ENCODE data around the gene CLCN7.
"Not testable (repeated sequence)": the region's sequence is repeated elsewhere in the genome, so short reads cannot be mapped to it uniquely, and the experiment has no call there.

CLCN7 gene

DNA sequence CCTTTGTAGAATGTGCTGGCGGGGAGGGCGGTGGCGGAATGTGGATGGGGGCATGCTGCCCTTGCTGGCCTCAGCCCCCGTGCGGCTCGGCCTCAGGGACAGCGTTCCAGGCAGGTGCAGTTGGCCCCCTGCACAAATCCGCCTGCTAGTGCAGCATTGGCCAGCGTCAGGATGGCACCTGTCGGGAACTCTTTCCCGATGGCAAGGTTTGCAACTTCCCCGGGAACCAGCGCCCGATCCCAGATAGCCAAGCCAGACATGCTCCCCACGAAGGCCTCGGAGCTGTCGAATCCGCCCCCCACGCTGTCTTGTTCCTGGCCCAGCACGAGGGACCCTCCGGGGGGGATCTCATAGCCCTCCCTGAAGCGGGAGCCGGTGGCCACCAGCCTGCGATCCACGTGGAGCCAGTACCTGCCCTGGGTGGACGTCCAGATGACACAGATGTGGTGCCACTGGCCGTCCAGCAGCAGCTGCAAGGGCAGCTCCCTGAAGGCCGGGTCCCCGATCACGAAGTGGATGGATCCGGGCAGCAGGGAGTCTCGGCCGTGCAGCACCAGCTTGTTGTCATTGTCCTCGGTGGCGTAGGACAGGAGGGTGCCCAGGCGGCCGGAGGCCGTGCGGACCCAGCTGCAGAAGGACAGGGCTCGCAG lies 11.1 kb upstream of the CLCN7 start:
- DNase-seq: no peak

DNA sequence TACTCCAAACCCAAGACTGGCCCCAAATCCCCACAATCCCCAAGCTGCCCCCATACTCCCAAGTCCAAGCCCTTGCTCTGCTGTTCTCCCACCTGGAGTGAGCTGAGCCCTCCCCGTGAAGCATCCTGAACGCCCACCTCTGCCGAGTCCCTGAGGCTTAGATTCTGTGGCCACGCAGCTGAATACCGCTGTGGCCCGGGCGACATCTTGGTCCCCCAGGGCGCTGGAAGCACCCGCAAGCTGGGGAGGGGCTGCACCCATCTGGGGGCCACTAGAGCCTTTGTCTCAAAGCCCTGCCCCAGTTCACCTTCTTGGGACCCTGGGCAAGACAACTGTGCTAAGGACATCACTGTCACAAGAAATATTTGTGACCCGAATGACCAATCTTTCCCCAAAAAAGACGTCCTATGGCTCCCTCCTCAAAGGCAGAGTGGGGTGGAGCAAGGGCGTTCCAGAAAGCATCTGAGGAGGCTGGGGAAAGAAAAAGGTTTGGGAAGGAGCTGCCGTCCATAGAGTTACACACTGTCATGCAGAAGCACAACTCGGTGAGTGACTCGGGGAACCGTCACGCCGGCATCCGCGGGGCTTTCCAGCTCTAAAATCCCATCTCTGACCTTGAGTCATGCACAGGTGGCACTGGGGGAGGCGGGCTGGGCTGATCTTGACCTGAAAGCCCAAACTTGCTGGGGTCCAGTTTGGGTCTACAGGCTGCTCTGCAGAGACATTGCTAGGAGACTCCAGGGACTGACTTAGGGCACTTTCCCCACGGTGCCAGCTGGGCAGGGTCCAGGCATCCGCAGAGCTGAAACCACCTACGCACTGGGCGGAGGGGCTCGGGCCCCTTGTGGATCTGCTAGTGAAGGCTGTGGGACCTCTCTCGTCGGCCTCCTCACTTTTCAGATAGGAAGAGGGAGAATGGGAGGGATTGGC lies 7.3 kb upstream of the CLCN7 start:
- no peak for DNase-seq

DNA sequence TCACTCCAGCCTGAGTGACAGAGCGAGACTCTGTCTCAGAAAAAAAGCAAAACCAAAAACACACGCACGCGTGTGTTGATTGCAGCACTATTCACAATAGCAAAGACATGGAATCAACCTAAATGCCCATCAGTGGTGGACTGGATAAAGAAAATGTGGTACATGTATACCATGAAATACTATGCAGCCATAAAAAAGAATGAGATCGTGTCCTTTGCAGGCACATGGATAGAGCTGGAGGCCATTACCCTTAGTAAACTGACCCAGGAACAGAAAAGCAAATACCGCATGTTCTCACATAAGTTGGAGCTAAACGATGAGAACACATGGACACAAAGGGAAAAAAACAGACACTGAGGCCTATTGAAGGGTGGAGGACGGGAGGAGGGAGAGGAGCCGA lies 4.1 kb upstream of the CLCN7 start:
- DNase-seq: not testable (repeated sequence)

DNA sequence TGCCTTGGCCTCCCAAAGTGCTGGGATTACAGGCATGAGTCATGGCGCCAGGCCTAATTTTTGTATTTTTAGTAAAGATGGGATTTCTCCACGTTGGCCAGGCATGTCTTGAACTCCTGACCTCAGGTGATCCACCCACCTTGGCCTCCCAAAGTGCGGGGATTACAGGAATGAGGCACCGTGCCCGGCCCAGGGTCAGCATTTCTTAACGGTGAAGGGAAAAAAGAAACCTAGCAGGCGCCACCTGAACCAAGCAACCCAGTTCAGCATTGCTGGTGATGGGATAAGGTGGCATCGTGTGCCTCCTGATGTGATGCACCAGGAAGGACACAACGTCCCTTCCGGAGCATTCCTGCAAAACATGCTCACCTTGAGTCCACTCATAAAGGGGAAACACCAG lies 2.2 kb upstream of the CLCN7 start:
- no peak for DNase-seq

DNA sequence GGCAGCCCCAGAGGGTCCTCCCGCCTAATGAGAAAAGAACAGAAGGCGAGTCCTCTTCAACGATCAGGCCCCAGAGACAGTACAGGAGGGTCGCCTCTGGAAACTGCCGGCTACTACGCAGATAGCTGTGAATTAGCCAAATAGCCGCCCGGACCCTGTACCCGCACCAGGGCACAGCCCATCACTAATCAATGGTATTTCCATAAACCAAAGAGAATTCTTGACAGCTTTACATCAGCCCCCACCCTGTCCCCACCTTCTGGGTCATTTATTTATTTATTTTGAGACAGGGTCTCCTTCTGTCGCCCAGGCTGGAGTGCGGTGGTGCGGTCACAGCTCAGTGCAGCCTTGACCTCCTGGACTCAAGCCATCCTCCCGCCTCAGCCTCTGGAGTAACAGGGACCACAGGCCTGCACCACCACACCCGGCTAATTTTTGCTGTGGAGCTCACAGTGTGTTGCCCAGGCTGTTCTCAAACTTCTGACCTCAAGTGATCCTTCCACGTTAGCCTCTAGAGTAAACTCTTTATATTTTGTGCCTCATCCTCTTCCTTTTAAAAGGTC lies 805 bp upstream of the CLCN7 start:
- DNase-seq: no peak

DNA sequence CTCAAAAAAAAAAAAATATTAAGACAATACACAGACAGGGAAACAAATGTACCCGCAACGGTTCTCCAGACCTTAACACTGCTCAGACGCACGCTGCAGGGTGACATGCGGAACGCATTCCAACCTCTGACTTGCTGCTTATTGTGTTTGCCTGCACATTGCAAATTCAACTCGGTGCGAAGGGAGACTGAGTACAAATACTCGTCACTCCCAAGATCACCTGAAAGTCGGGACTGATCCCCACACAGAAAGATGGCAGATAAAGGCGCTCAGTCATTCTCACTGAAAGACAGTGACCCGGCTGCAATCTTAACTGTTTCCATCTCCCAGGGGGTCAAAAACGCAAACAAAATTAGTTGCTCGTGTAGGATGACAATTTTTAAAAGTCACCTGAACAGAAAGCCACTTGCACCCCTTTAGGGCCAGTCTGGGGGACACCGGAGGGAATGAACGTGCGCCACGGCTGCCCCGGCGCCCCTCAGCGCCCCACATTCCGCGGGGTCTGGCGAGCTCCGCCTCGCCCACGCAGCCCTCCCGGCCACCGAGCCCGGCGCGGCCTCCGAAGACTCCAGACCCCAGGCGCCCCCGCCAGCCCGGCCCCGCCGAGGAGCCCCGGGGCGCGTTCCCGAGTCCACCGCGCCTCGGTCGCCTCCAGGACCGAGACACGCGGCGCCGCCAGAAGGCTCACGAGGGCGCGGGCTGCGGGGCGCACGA lies 589 bp downstream of the CLCN7 start:
- no peak for DNase-seq

DNA sequence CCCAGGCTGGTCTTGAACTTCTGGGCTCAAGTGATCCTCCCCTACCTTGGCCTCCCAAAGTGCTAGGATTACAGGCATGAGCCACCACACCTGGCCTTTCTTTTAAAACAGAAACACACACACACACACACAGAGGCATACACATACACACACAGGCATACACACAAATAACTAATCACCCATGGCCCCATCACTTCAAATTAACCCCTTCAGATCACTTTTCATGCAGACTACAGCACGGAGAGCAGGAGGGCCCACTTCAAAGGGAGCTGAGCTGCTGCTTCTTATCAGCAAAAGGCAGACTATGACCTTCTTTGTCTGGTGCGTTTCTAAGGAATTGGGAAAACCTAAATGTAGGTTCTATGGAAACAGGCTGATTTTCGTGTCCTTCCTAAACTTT lies 1.9 kb downstream of the CLCN7 start:
- no peak for DNase-seq

DNA sequence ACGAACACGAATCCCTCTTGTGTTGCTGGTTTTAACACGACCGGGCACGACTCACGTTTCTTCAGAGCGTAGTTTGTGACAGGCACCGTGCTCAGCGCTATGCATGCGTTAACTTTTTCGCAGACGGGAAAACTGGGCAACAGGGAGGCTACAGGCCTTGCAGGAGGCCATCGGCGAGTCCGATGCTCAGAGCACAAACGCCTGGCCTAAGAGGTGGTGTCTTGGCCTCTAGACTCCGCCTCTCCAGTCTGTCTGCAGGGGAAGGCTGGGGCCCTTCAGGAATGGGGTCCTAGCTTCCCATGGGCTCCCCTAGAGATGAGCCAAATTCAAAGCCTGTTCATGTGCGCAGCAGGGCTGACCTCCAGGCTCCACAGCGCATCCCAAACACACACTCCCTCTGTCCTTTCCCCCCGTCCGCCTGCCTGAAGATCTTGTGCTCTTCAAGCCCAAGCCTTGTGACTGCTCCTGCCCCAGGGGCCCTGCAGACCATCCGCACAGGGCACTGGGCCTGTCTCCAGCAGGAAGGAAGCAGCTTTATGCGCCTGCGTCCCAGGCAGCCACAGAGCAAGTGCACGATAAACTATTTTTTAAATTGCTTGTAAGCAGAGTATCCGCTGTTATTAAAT lies 3.1 kb downstream of the CLCN7 start:
- DNase-seq: no peak

DNA sequence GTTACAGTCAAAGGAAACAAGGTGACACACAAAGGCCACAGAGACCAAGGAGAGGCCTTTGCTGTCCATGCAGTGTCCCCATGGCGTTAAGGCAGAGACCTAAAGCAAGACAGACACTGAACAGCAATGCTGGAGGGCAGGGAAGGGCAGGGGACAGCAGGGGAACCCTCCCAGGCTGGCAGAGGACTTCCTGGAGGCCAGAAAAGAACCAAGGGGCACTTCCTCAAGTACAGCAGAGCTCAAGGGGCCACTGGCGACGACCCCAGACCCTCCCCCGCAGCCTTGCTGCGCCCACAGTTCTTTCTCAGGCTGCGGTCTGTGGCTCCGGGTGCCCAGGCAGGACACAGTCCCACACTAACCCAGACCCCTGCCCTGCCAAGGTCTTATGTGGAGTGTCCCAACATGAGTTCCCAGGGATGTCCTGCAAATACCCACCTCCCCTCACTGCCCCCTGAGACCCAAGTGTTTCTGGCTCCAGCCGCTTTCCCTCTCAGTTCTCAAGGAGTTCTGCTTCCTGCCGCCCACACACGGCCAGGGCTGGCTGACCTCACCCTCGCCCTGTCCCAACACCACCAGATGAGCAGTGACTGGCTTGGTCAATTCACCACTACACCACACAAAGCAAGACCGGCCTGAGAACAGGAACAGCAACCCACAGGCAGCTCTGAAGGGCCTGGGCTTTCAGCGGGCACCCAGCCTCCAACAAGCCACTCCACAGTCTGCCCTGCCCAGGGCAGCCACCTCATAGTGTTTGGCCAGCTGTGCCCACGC lies 4.2 kb downstream of the CLCN7 start:
- no peak for DNase-seq

DNA sequence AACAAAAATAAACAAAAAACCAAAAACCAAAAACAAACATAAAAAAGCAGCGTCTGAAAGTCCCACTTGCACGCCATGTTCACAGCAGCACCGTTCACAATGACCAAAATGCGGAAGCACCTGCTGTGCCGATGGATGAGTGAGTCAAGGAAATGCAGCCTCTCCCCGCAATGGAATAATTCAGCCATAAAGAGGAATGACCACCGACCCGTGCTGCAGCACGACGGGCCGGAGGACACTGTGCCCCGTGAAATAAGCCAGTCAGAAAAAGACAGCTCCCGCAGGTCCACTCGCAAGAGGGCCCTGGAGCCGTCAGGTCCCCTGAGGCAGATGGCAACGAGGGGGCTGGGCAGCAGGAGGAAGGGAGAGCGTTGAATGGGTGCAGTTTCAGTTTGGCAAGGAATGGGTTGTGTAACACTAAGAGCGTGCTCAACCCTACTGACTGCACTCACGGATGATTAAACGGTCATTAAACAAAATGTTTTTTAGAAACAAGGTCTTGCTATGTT lies 5.1 kb downstream of the CLCN7 start:
- DNase-seq: no peak

DNA sequence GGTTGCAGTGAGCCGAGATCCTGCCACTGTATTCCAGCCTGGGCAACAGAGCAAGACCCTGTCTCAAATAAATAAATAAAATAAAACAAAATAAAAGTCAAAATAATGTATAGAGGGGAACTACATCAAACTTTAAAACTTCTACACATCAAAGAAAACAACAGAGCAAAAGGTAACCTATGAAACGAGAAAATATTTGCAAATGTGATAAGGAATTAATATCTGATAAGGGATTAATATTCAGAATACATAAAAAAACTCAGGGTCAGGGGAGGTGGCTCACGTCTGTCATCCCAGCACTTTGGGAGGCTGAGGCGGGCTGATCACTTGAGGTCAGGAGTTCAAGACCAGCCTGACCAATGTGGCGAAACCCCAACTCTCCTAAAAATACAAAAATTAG lies 5.7 kb downstream of the CLCN7 start:
- DNase-seq: not testable (repeated sequence)

DNA sequence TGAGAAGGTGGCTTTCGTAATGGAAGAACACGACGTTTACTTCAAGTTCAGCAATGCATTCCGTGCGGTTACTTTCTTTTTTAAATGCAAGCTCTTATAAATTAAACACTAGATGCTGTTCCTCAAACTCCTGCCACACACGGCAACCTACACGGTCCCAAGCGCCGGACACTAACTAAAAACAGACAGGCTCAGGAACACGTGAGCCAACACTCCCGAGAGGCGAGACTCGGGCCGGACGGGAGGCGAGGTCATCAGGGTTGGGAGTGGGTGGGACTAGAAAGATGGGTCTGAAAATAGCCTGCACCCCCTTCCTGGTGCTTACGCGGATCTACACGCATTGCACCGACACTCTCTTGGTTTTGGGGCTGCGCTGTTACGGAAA lies 6.4 kb downstream of the CLCN7 start:
- DNase-seq: no peak

DNA sequence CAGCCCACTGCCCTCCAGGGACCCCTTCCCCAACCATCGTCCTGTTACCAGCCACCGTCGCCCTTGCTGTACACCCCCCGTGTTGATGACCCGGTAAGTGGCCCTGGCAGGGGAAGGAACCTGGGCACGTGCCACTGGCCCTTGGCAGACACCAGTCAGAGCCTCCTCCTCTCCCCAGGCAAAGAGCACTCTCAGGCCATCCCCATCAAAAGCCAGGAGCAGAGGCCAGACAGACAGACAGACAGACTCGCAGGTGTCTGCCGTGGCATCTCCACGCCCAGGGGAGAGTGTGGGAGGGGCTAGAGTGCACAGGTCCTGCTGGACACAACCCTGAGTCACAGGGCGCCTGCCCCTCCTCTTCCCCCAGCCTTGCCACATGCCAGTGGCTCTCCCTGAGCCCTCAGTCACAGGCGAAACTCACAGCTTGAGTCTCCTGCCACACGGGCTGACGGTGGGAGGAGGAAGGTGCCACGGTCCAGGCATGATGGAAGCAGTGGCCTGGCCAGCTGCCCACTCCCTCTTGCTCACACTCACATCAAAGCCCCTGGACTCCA lies 7.8 kb downstream of the CLCN7 start:
- DNase-seq: no peak

DNA sequence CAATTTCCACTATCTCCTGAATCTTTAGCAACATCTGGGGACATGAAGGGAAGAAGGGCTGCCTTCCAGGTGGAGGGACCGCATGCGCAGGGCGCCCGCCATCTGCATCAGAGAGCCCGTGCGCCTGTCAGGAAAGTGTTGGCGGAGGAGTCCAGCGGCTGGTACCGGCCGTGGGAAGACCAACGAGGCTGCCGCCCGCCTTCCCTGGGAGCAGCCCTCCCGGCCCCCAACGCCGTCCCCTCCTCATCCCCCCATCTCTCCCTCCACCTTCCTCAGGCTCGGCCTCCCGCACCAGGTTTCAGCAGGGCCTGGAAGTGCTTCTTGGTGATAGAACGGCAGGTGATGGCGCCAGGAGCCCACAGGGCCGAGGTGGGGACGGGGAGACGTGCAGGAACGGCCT lies 8.8 kb downstream of the CLCN7 start:
- DNase-seq: no peak

DNA sequence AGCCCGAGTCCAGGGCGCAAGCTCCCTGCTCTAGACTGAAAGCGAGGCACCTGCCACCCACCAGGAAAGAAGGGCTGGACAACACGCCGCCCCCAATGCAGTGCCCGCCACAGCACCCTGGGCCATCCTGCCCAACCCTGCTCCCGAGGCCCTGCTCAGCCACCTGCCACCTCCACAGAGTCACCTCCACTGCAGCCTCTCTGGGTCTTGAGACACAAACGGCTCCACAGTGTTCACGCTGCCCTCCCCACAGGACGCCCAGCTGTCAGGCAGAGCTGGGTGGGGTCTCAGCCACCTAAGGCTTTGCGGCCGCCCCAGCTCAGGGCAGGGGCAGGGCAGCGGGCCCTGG lies 9.3 kb downstream of the CLCN7 start:
- no peak for DNase-seq

DNA sequence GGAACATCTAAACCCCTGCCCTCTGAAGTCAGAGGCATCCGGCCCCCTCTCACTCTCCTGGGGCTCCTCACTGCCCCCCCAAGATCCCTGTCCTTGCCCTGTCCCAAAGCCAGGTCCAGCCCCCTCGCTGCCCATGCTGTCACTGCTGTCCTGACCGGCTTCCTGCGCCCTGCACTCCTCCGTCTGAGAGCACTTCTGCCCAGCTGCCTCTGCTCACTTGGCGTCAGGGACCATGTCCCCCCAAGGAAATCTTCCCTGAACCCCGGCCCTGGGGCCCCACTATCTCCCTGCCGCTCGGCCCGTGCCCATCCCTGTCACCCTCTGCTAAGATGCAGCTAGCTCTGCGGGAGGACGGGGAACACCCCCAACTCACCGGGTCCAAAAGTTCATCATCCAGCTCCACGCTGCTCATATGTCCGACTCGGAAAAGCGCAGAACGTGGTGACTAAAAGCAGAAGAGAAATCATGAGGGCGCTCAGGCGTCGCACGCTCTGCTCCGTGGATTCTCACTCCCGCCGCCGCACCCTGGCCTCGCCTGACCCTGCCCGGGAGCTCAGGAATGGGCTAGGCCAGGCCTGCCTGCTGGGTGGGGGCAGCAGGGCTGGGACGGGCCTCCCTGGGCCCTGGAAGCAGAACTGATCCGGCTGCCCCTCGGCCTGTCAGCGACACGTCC lies 9.8 kb downstream of the CLCN7 start:
- no peak for DNase-seq

DNA sequence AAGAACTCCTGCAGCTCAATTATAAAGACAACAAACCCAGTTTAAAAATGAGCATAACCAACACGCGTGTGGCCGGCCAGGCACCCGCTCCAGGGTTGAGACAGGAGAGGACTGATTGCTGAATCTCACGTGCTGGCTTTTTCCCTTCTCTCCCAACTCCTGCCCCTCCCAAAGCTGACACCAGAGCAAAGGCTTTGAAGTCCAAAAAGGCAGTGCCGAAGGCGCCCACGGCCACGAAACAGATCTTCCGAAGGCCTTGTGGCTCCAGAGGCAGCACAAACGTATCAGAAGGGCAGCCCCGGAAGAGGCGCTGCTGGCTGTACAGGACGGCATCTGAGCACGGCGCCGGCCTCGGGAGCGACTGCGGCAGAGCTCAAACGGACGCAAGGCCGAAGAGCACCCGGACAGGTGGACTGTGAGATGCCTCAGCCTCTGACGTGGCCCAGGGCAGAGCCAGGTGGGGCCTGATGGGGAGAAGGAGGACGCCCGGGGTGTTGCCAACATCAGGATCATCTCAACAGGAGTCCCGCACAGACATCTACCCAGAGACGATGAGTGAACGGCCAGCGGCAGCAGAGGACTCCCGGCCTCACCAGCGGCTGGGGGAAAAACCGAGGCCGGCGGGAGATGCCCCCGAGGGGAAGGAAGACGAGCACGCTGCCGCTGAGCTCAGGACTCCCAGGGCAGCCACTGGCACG lies 10.5 kb downstream of the CLCN7 start:
- no peak for DNase-seq

DNA sequence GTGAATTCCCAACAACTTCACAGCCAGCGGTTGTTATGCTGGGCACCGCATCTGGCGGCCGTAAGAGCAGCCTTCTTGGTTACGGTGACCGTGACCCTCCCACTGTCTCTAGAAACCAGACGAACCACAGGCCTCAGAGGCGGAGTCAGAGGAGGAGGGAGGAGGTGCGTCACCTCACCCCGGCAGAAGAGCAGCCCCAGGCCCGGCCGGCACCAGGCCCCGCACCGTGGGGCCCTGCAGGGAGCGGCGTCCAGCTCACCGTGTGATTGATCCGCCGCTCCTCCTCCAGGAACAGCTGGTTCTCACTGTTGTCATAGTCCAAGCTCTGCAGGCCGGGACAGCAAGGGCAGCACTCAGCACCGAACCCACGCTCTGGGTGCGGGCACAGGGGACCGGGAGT lies 13.7 kb downstream of the CLCN7 start:
- DNase-seq: no peak

DNA sequence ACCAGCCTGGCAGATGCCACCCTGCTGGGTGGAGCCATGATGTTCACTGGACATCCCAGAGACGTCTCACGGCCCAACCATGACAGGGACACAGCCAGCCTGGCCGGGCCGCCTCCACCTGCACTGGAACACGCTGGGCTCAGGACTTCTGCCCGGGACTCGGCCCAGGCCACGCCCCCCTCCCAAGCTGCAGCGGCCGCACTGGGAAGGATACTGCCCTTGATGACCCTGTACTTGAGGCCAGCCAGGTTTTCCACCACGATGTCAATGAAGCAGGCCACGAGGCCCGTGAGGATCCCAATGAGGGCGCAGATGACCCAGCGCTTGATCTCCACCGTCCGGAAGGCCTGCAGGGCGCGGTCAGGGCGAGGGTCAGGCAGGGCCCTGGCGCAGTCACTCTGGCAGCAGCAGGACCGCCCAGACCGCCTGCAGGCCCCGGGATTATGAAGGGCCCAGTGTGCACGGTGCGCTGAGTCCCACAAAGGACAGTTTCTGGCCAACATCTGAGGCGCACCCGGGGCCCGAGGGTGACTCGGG lies 14.2 kb downstream of the CLCN7 start:
- no peak for DNase-seq

DNA sequence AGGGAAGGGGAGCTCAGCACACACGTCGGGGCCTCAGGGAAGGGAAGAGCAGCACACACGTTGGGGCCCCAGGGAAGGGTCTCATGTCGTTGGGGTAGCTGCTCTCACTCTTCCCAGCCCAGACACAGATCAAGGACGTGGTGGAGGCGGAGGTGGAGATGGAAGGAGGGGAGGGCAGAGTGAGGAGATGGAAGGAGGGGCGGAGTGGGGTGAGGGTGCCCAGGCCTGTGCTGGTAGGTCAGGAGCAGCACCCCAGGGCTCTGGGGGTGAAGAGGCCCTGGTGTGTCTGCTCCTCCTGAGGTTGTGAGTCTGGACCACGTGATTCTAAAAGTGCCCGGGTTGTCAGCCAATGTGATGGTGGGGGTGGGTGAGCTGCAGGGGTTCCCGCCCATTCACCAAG lies 14.9 kb downstream of the CLCN7 start:
- no peak for DNase-seq

Data from CD4-positive, alpha-beta T cell treated with Interleukin-6 for 4 hours (primary cell).